HepG2 (cell line): ENCODE measurements around the gene PCAT6. TPM values are rescaled to one million over a fixed set of nuclear protein-coding genes. Genes with fewer than 3 reads are reported as not detected.

Source experiments
- DMAP1 ChIP-seq: IDR thresholded peaks from 2 replicates; pipeline ENCODE4 v1.6.1; 2016
- DZIP1 ChIP-seq: sonication (generic); formaldehyde crosslinking; IDR thresholded peaks from 2 replicates; pipeline ENCODE4 v1.5.0; 2020; ENCODE audit warnings: mild to moderate bottlenecking, missing genetic modification reagents
- ETV6 ChIP-seq: sonication (generic); formaldehyde crosslinking; conservative IDR thresholded peaks from 2 replicates; pipeline ENCODE4 v1.4.0; 2020; ENCODE audit warnings: missing genetic modification reagents
- HIC2 ChIP-seq: sonication (generic); formaldehyde crosslinking; IDR thresholded peaks from 2 replicates; pipeline ENCODE4 v1.9.0; 2022; ENCODE audit warnings: low read depth, missing genetic modification reagents
- KAT8 ChIP-seq: IDR thresholded peaks from 2 replicates; pipeline ENCODE4 v1.6.1; 2016; ENCODE audit warnings: missing genetic modification reagents, missing compliant biosample characterization
- MAX ChIP-seq: IDR thresholded peaks from 2 replicates; pipeline ENCODE4 v1.6.1; 2012; ENCODE audit warnings: inconsistent platforms
- MEF2D ChIP-seq: sonication (generic); formaldehyde crosslinking; IDR thresholded peaks from 2 replicates; pipeline ENCODE4 v1.5.1; 2020; ENCODE audit warnings: mild to moderate bottlenecking, missing genetic modification reagents
- NAIF1 ChIP-seq: sonication (generic); formaldehyde crosslinking; IDR thresholded peaks from 2 replicates; pipeline ENCODE4 v1.5.0; 2020; ENCODE audit warnings: mild to moderate bottlenecking, missing genetic modification reagents, borderline replicate concordance
- YEATS4 ChIP-seq: sonication (generic); formaldehyde crosslinking; IDR thresholded peaks from 2 replicates; pipeline ENCODE4 v1.4.0; 2020; ENCODE audit warnings: missing genetic modification reagents, borderline replicate concordance
- ZNF333 ChIP-seq: sonication (generic); formaldehyde crosslinking; IDR thresholded peaks from 2 replicates; pipeline ENCODE4 v1.4.0; 2020; ENCODE audit warnings: mild to moderate bottlenecking, missing genetic modification reagents, borderline replicate concordance
- ZNF557 ChIP-seq: sonication (generic); formaldehyde crosslinking; IDR thresholded peaks from 2 replicates; pipeline ENCODE4 v1.4.0; 2020; ENCODE audit warnings: missing genetic modification reagents
- ZNF816 ChIP-seq: sonication (generic); formaldehyde crosslinking; IDR thresholded peaks from 2 replicates; pipeline ENCODE4 v1.8.0; 2022; ENCODE audit warnings: missing genetic modification reagents, mild to moderate bottlenecking, borderline replicate concordance
- ZNF839 ChIP-seq: sonication (generic); formaldehyde crosslinking; IDR thresholded peaks from 2 replicates; pipeline ENCODE4 v1.4.0; 2020; ENCODE audit warnings: missing genetic modification reagents, mild to moderate bottlenecking, borderline replicate concordance
- polyA plus RNA-seq, 8 experiments: library from polyadenylated mRNA; depleted of rRNA in 3 of 8; stranded (reverse) in 7 of 8; unstranded in 1 of 8; fragments of >200 nt; fragmentation: Illumina TruSeq in 4 of 8; extraction: Trizol in 4 of 8; gene quantifications; 2 replicates each; pipeline versions ENCODE4 v1.2.1 to v1.2.3, GENCODE V29; 2011 to 2016; ENCODE audit warnings: low read depth in 4 of 8, missing spikeins in 1 of 8, mixed read lengths in 1 of 8; ENCODE audit not compliant: insufficient read depth in 1 of 8
- total RNA-seq, 5 experiments: library from RNA; depleted of rRNA; stranded (reverse); fragments of >200 nt; fragmentation: Illumina TruSeq; extraction: Trizol; gene quantifications; 2 replicates each; pipeline ENCODE4 v1.2.3, GENCODE V29; 2016; ENCODE audit warnings: low read depth in 1 of 5
- TF ChIP-seq, protein P1 (sequence below): sonication (generic); formaldehyde crosslinking; IDR thresholded peaks from 2 replicates; pipeline ENCODE4 v1.4.0; 2020; ENCODE audit warnings: missing genetic modification reagents
- TF ChIP-seq, protein P2 (sequence below): sonication (generic); formaldehyde crosslinking; IDR thresholded peaks from 2 replicates; pipeline ENCODE4 v1.8.1; 2023; ENCODE audit warnings: mild to moderate bottlenecking, moderate library complexity, missing genetic modification reagents
- TF ChIP-seq, protein P3 (sequence below): sonication (generic); formaldehyde crosslinking; IDR thresholded peaks from 2 replicates; pipeline ENCODE4 v1.5.1; 2020; ENCODE audit warnings: mild to moderate bottlenecking, missing genetic modification reagents, moderate library complexity
- TF ChIP-seq, protein P4 (sequence below): sonication (generic); formaldehyde crosslinking; IDR thresholded peaks from 2 replicates; pipeline ENCODE4 v1.4.0; 2020; ENCODE audit warnings: low read depth, mild to moderate bottlenecking, missing genetic modification reagents
- TF ChIP-seq, protein P5 (sequence below): sonication (generic); formaldehyde crosslinking; IDR thresholded peaks from 2 replicates; pipeline ENCODE4 v1.5.0; 2020; ENCODE audit warnings: missing genetic modification reagents

Gene PCAT6
- total and polyA plus RNA-seq, 2 of the 13 experiments (the other 11 are each of a cell fraction or from before 2014, with no cell fraction given) = 0.60 to 4.4 TPM

DNA sequence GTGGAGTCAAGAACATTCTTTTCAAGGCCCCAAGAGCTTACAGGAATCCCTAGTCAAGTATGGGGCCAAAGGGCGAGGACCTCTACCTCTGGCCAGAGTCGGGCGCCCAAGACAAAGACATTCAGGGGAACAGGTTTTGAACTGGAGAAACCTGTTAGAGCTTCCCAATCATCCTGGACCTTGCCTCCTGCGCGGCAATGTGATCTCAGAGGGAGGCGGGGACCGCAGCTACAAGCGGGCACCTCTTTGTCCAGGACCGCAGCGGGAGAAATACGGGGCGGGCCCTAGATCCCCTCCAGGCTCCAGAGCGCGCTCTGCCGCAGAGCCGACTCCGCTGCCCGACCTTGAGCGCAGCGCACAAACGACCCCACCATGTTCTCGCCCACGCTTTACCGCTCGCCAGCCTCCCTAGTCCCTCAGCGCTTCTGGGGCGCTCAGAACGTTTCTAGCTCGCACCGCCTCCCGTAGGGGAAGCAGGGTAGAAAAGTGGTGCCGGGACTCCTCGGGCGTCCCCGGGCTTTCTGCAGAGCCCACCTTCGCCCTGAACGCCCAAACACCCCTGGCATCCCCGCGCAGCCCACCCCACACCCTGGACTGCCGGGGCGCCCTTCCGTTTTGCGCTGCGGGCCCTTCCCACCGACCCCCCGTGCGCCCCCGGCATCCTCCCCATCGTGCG lies 50.1 kb downstream of the PCAT6 start (continued):
- TF ChIP-seq, protein P1, sequence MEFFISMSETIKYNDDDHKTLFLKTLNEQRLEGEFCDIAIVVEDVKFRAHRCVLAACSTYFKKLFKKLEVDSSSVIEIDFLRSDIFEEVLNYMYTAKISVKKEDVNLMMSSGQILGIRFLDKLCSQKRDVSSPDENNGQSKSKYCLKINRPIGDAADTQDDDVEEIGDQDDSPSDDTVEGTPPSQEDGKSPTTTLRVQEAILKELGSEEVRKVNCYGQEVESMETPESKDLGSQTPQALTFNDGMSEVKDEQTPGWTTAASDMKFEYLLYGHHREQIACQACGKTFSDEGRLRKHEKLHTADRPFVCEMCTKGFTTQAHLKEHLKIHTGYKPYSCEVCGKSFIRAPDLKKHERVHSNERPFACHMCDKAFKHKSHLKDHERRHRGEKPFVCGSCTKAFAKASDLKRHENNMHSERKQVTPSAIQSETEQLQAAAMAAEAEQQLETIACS = peak; percentile 36; the same call in 1 of the 2 replicates
- peak; percentile 53; the same call in 1 of the 2 replicates for TF ChIP-seq MEF2D (CRISPR knock-in tag)
- peak; percentile 37; the same call in 1 of the 2 replicates for TF ChIP-seq DMAP1 (CRISPR knock-in tag)
- peak; percentile 23; the same call in 1 of the 2 replicates for TF ChIP-seq MAX
- TF ChIP-seq, protein P2, sequence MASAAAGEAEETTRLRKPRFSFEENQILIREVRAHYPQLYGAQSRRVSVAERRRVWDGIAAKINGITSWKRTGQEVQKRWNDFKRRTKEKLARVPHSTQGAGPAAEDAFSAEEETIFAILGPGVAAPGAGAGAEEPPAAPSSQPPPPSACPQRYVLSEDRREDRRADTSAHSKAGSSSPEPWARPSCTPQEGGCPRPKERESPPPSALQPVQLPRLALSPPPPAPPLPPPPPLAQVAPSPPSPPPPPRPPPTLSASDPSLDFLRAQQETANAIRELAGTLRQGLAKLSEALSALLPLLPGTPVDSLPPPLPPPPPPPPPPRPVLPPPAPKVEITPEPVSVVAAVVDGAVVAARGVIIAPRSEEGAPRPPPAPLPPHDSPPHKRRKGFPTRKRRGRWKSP (CRISPR knock-in tag) = no peak
- TF ChIP-seq, protein P3, sequence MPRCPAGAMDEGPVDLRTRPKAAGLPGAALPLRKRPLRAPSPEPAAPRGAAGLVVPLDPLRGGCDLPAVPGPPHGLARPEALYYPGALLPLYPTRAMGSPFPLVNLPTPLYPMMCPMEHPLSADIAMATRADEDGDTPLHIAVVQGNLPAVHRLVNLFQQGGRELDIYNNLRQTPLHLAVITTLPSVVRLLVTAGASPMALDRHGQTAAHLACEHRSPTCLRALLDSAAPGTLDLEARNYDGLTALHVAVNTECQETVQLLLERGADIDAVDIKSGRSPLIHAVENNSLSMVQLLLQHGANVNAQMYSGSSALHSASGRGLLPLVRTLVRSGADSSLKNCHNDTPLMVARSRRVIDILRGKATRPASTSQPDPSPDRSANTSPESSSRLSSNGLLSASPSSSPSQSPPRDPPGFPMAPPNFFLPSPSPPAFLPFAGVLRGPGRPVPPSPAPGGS (CRISPR knock-in tag) = no peak
- no peak for TF ChIP-seq ZNF816 (CRISPR knock-in tag)
- TF ChIP-seq, protein P4, sequence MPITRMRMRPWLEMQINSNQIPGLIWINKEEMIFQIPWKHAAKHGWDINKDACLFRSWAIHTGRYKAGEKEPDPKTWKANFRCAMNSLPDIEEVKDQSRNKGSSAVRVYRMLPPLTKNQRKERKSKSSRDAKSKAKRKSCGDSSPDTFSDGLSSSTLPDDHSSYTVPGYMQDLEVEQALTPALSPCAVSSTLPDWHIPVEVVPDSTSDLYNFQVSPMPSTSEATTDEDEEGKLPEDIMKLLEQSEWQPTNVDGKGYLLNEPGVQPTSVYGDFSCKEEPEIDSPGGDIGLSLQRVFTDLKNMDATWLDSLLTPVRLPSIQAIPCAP (CRISPR knock-in tag) = 0 out of 2 replicates have a peak, but pooled peaks have one; percentile 46
- TF ChIP-seq HIC2 (CRISPR knock-in tag) = peak; percentile 21; the same call in 1 of the 2 replicates
- TF ChIP-seq ZNF333 (CRISPR knock-in tag) = no peak
- TF ChIP-seq, protein P5, sequence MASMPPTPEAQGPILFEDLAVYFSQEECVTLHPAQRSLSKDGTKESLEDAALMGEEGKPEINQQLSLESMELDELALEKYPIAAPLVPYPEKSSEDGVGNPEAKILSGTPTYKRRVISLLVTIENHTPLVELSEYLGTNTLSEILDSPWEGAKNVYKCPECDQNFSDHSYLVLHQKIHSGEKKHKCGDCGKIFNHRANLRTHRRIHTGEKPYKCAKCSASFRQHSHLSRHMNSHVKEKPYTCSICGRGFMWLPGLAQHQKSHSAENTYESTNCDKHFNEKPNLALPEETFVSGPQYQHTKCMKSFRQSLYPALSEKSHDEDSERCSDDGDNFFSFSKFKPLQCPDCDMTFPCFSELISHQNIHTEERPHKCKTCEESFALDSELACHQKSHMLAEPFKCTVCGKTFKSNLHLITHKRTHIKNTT (CRISPR knock-in tag) = no peak
- TF ChIP-seq YEATS4 (CRISPR knock-in tag) = peak; percentile 77
- TF ChIP-seq ZNF839 = no peak
- no peak for TF ChIP-seq DZIP1 (CRISPR knock-in tag)
- TF ChIP-seq NAIF1 (CRISPR knock-in tag) = peak; percentile 13; the same call in 1 of the 2 replicates
- TF ChIP-seq ETV6 (CRISPR knock-in tag) = no peak
- 0 out of 2 replicates have a peak, but pooled peaks have one; percentile 26 for TF ChIP-seq ZNF557
- TF ChIP-seq KAT8 (CRISPR knock-in tag) = peak; percentile 59
